ENCODE measurements around the gene CCDC69.

DNA sequence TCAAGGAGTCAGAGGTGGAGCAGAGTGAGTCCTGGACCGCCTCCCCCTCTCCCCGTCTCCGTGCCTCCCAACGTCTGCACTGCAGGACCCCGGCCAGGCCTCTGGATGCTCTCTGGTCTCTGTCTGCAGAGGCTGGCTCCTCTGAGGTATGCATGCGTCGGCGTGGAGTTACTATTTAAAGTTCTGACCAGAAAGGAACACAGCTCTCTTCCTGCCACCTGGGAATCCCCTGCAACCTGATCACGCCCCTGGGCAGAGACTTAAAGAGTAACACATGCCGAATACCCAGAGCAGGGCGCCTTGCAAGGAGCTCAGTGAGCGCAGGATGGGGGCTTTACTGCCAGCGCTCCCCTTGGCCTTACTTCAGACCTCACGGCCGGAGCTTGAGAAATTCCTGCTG is 82.4 kb downstream of the CCDC69 start:
- TF ChIP-seq POLR2A (IDR thresholded peaks at IDR 0.05) (no peak), EP300 (IDR thresholded peaks at IDR 0.05) (no peak)
